Motor neuron (in vitro differentiated cells): ENCODE measurements around the gene GPNMB. TPM values are rescaled to one million over a fixed set of nuclear protein-coding genes. Genes with fewer than 3 reads are reported as not detected.
"Not testable (repeated sequence)": the region's sequence is repeated elsewhere in the genome, so short reads cannot be mapped to it uniquely, and the experiment has no call there.

ENCODE experiments used
- ATAC-seq, 8 experiments: fragments of 200-7000 bp; cut with Tn5 transposase; replicated peaks in 6 of 8; 2 replicates each; pipeline ENCODE4 v1.8.0; 2021; ENCODE audit warnings: mild to moderate bottlenecking in 8 of 8, moderate library complexity in 8 of 8
- H3K27ac ChIP-seq, 2 donors: fragments of 250-450 bp; sonication (Bioruptor Pico); 2 replicates each; pipeline ENCODE4 v1.9.0; 2021; ENCODE audit warnings: antibody characterized with exemption in 2 of 2, mild to moderate bottlenecking in 2 of 2, moderate library complexity in 1 of 2
- H3K4me1 ChIP-seq, 2 donors: fragments of 250-450 bp; sonication (Bioruptor Pico); replicated peaks in 1 of 2; 2 replicates each; pipeline ENCODE4 v1.6.1; 2021; ENCODE audit warnings: antibody characterized with exemption in 2 of 2, mild to moderate bottlenecking in 2 of 2, moderate library complexity in 1 of 2
- H3K4me3 ChIP-seq, 5 donors: fragments of 250-450 bp; sonication (Bioruptor Pico); 2 replicates each; pipeline ENCODE4 v1.9.0; 2021; ENCODE audit warnings: antibody characterized with exemption in 5 of 5, mild to moderate bottlenecking in 5 of 5, moderate library complexity in 4 of 5
- WGBS, 10 experiments: fragments of 450-650 bp; shearing (Covaris generic); methylation state at CpG; one replicate each; pipeline ENCODE4 v1.0.0; 2022; 5-methylcytosine and 5-hydroxymethylcytosine counted together
- in situ Hi-C, 9 experiments: fragments of 400-800 bp; cut with MboI; loops; one replicate each; pipeline ENCODE4 v1.15.0; 2021; ENCODE audit warnings: low sequenced_read_pairs in 9 of 9, low pct_unique_long_range_greater_than_20kb in 2 of 9; ENCODE audit not compliant: unreplicated experiment in 9 of 9
- total RNA-seq, 8 experiments: library from RNA; unstranded; fragments of 300-600 nt; gene quantifications; 2 replicates each; pipeline versions ENCODE4 v1.2.3 to v1.2.4, GENCODE V29; 2022

GPNMB gene
- total RNA-seq, 8 experiments from 2014 or later, result 0.71 to 1,173 (median 4.1) TPM

GRCh38 chr7:23213755-23214154, 32.8 kb upstream of the GPNMB start:
- ATAC-seq, result no peak
- 85 to 100% (median 98%) methylated on average over 1 to 8 of the region's 11 CpGs; no CpG with 5 or more reads in 2 of the 10 experiments for WGBS, 10 experiments
- no peaks in the 10 kb centered on the region for H3K4me1 ChIP-seq
- in situ Hi-C loops, result no loop called here
- no peak overlapping the region for H3K4me3 ChIP-seq
- H3K27ac ChIP-seq, result no peak overlapping the region

GRCh38 chr7:23214423-23214822, 32.2 kb upstream of the GPNMB start:
- in situ Hi-C loops, result no loop called here
- no peak overlapping the region for H3K27ac ChIP-seq
- WGBS, 10 experiments, result 40 to 100% (median 82%) methylated on average over 1 to 5 of the region's 5 CpGs; no CpG with 5 or more reads in 1 of the 10 experiments
- no peaks in the 10 kb centered on the region for H3K4me1 ChIP-seq
- H3K4me3 ChIP-seq, result no peak overlapping the region
- ATAC-seq, result no peak

- H3K4me3 ChIP-seq, result no peak overlapping the region
- H3K27ac ChIP-seq, result no peak overlapping the region
- WGBS, 10 experiments, result 17 to 100% (median 69%) methylated on average over 1 to 3 of the region's 6 CpGs; no CpG with 5 or more reads in 1 of the 10 experiments
- no peak for ATAC-seq
- no peaks in the 10 kb centered on the region for H3K4me1 ChIP-seq
- in situ Hi-C loops, result no loop called here
Observed at GRCh38 chr7:23214938-23215337, 31.6 kb upstream of the GPNMB start.

- WGBS, 10 experiments, result 35 to 90% (median 52%) methylated on average over 1 to 2 of the region's 2 CpGs; no CpG with 5 or more reads in 4 of the 10 experiments
- ATAC-seq, result no peak
Observed at GRCh38 chr7:23216021-23216420, 30.6 kb upstream of the GPNMB start.

GRCh38 chr7:23218196-23218595, 28.4 kb upstream of the GPNMB start:
- in situ Hi-C loops, result no loop called here
- WGBS, 10 experiments, result 10 to 80% (median 34%) methylated on average over 1 to 3 of the region's 3 CpGs; no CpG with 5 or more reads in 4 of the 10 experiments
- ATAC-seq, result no peak
- Histone ChIP-seq H3K4me1 (no peaks in the 10 kb centered on the region), H3K27ac (no peak overlapping the region), H3K4me3 (no peak overlapping the region)

More at GRCh38 chr7:23216021-23216420, 30.6 kb upstream of the GPNMB start:
- H3K4me1 ChIP-seq, result no peaks in the 10 kb centered on the region
- no peak overlapping the region for H3K4me3 ChIP-seq
- in situ Hi-C loops, result no loop called here
- H3K27ac ChIP-seq, result no peak overlapping the region

- no peaks in the 10 kb centered on the region for H3K4me1 ChIP-seq
- H3K4me3 ChIP-seq, result no peak overlapping the region
- in situ Hi-C loops, result no loop called here
- peak in 2 of 8 experiments; percentile 21 to 29 for ATAC-seq
- H3K27ac ChIP-seq, result no peak overlapping the region
- 35 to 84% (median 67%) methylated on average over 2 to 8 of the region's 10 CpGs; no CpG with 5 or more reads in 1 of the 10 experiments for WGBS, 10 experiments
Observed at GRCh38 chr7:23220690-23221305, 25.8 kb upstream of the GPNMB start.

- H3K4me3 ChIP-seq, result no peak overlapping the region
- in situ Hi-C loops, result no loop called here
- 0 to 86% (median 80%) methylated on average over 1 to 3 of the region's 5 CpGs; no CpG with 5 or more reads in 5 of the 10 experiments for WGBS, 10 experiments
- no peaks in the 10 kb centered on the region for H3K4me1 ChIP-seq
- no peak overlapping the region for H3K27ac ChIP-seq
- no peak for ATAC-seq
Observed at GRCh38 chr7:23222439-23223030, 24.0 kb upstream of the GPNMB start.

GRCh38 chr7:23224364-23224763, 22.2 kb upstream of the GPNMB start:
- H3K4me1 ChIP-seq, H3K4me3 ChIP-seq, in situ Hi-C loops, H3K27ac ChIP-seq, ATAC-seq: not testable (repeated sequence)
- WGBS, 10 experiments, result 38 to 100% (median 91%) methylated on average over 1 to 4 of the region's 4 CpGs; no CpG with 5 or more reads in 4 of the 10 experiments

GRCh38 chr7:23226844-23227450, 19.6 kb upstream of the GPNMB start:
- Histone ChIP-seq H3K27ac (no peak overlapping the region), H3K4me3 (no peak overlapping the region), H3K4me1 (no peaks in the 10 kb centered on the region)
- in situ Hi-C loops, result no loop called here
- 38 to 100% (median 59%) methylated on average over 2 to 4 of the region's 4 CpGs; no CpG with 5 or more reads in 1 of the 10 experiments for WGBS, 10 experiments
- no peak for ATAC-seq

GRCh38 chr7:23228412-23228811, 18.2 kb upstream of the GPNMB start:
- no peak overlapping the region for H3K27ac ChIP-seq
- no peaks in the 10 kb centered on the region for H3K4me1 ChIP-seq
- H3K4me3 ChIP-seq, result no peak overlapping the region
- WGBS, 10 experiments, result 94 to 100% (median 100%) methylated on average over 2 of the region's 2 CpGs; no CpG with 5 or more reads in 3 of the 10 experiments
- in situ Hi-C loops, result no loop called here
- no peak for ATAC-seq

- Histone ChIP-seq H3K4me1 (no peaks in the 10 kb centered on the region), H3K4me3 (no peak overlapping the region), H3K27ac (no peak overlapping the region)
- ATAC-seq, result no peak
- in situ Hi-C loops, result no loop called here
- 0 to 100% (median 53%) methylated on average over 1 to 5 of the region's 6 CpGs; no CpG with 5 or more reads in 1 of the 10 experiments for WGBS, 10 experiments
Observed at GRCh38 chr7:23230641-23231101, 15.9 kb upstream of the GPNMB start.

GRCh38 chr7:23232966-23233365, 13.6 kb upstream of the GPNMB start:
- in situ Hi-C loops, result no loop called here
- 40 to 94% (median 80%) methylated on average over 1 to 3 of the region's 3 CpGs; no CpG with 5 or more reads in 3 of the 10 experiments for WGBS, 10 experiments
- ATAC-seq, result no peak
- Histone ChIP-seq H3K27ac (no peak overlapping the region), H3K4me3 (no peak overlapping the region), H3K4me1 (no peaks in the 10 kb centered on the region)

- 63 to 95% (median 84%) methylated on average over 1 to 7 of the region's 9 CpGs; no CpG with 5 or more reads in 2 of the 10 experiments for WGBS, 10 experiments
- no peak overlapping the region for H3K4me3 ChIP-seq
- in situ Hi-C loops, result no loop called here
- peak in 2 of 8 experiments; percentile 30 to 38 for ATAC-seq
- no peaks in the 10 kb centered on the region for H3K4me1 ChIP-seq
- H3K27ac ChIP-seq, result no peak overlapping the region
Observed at GRCh38 chr7:23234569-23235296, 11.8 kb upstream of the GPNMB start.
